GM10248 (cell line): ENCODE measurements around the gene EIF2A.
"Not testable (repeated sequence)": the region's sequence is repeated elsewhere in the genome, so short reads cannot be mapped to it uniquely, and the experiment has no call there.

ENCODE experiments used
- CTCF ChIA-PET: fragments of 300-600 bp; sonication (Branson Sonifier 250); formaldehyde crosslinking; extraction: SDS; loops from one replicate; lab custom pipeline; 2021; ENCODE audit warnings: antibody characterized with exemption; lab: Yijun Ruan, JAX
- POLR2A ChIA-PET: fragments of 350-650 bp; sonication (Branson Sonifier 250); formaldehyde crosslinking; extraction: SDS; loops from one replicate; lab custom pipeline; 2020; ENCODE audit warnings: antibody characterized with exemption; lab: Yijun Ruan, JAX
- DNase-seq: peaks from one replicate; pipeline ENCODE4 v3.0.0; 2012; ENCODE audit errors: extremely low spot score
- TF ChIP-seq, protein P1 (sequence below): IDR thresholded peaks from 2 replicates; pipeline ENCODE4 v1.5.1; 2012; ENCODE audit warnings: mild to moderate bottlenecking, low read depth; ENCODE audit errors: extremely low read depth, missing control alignments, control extremely low read depth

The EIF2A gene

DNA sequence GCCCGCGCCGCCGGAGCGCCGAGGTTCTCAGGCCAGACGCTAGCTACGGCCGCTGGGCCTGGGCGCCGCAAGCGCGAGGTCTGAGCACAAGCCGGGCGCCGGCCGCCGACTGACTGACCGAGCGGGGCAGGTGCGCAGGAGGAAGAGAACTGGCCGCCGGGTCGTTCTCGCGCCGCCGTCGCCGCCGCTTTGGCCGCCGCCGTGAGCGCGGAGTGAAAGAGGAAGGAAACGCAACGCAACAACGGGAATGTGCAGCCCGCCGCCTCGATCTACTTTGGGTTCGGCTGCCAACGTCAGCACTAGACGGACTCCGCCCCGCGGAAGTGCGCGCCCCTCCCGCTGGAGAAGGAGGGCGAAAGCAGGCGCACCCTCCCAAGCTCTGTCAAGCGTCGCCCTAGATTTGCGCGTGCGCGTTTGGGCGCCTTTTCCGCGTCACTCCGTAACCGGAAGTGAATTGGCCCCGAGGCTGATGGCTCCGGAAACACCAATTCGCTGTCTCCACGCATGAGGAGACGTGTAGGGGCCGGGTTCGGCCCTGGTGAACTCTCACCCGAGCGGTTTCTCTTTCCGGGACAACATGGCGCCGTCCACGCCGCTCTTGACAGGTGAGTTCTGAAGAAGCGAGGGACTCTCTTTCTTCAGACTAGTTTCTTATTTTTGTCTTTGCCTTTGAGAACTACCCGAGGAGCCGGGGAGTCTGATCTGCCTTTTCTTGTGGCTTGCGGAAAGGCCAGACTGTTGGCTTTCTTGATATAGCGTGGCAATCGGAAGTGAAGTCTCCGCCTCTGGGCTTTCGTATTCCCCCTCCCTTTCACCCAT lies at the start of gene EIF2A, which contains the start of gene SERP1:
Gene EIF2A, plus strand, starts transcription at position 562 of the 819 bp plus-strand sequence. Its CDS starts 16 bp downstream, at position 578.
Gene SERP1, minus strand, starts transcription at position 271 of the 819 bp plus-strand sequence. CDS start 361 bp downstream, outside the sequence.
- CTCF ChIA-PET, result interaction anchor here (1.0 to 1.5 kb wide), 2 partner anchors 11 to 213 kb away, joined by 3 read pairs; no protein-coding TSS in a partner anchor
- TF ChIP-seq, protein P1, sequence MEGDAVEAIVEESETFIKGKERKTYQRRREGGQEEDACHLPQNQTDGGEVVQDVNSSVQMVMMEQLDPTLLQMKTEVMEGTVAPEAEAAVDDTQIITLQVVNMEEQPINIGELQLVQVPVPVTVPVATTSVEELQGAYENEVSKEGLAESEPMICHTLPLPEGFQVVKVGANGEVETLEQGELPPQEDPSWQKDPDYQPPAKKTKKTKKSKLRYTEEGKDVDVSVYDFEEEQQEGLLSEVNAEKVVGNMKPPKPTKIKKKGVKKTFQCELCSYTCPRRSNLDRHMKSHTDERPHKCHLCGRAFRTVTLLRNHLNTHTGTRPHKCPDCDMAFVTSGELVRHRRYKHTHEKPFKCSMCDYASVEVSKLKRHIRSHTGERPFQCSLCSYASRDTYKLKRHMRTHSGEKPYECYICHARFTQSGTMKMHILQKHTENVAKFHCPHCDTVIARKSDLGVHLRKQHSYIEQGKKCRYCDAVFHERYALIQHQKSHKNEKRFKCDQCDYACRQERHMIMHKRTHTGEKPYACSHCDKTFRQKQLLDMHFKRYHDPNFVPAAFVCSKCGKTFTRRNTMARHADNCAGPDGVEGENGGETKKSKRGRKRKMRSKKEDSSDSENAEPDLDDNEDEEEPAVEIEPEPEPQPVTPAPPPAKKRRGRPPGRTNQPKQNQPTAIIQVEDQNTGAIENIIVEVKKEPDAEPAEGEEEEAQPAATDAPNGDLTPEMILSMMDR, result no peak
- DNase-seq, result peak; percentile 95
- POLR2A ChIA-PET, result interaction anchor here (1.6 kb wide), 1 partner anchor 217 kb away, joined by 8 read pairs; the partner anchor contains the start of gene SIAH2

DNA sequence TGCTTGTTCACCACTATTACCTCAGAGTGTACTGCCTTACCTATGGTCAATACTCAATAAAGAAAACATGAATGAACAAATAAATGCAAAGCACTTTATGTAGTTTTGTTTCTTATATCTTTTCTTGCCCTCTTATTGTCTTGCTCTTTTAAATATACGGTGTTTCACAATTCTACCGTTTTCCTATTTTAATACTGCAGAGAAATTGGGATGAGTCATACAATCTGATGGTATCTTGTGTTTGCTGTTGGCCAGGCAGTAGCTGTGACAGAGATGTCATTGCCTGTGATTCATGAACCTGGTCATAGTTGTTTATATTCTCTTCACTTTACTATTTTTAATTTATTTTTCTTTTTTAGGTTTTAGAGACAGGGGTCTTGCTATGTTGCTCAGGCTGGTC lies 48.6 kb upstream of the EIF2A start:
- ChIA-PET CTCF (interaction anchor here (1.5 to 6.3 kb wide), 2 partner anchors 33 to 273 kb away, joined by 3 to 50 read pairs; no protein-coding TSS in a partner anchor), POLR2A (no interaction called here)
- DNase-seq, result no peak
- TF ChIP-seq, protein P1, result no peak

DNA sequence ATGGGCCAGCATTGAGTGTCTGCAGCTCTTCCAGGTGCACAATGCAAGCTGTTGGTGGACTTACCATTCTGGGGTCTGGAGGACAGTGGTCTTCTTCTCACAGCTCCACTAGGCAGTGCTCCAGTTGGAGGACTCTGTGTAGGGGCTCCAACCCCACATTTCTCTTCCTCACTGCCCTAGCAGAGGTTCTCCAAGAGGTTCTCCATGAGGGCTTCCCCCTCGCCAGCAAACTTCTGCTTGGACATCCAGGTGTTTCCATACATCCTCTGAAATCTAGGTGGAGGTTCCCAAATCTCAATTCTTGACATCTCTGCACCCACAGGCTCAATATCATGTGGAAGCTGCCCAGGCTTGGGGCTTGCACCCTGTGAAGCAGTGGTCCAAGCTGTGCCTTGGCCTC lies 45.6 kb upstream of the EIF2A start:
- POLR2A ChIA-PET, DNase-seq: not testable (repeated sequence)
- CTCF ChIA-PET, result interaction anchor here (1.0 kb wide), 1 partner anchor 273 kb away, joined by 4 read pairs; no protein-coding TSS in a partner anchor

DNA sequence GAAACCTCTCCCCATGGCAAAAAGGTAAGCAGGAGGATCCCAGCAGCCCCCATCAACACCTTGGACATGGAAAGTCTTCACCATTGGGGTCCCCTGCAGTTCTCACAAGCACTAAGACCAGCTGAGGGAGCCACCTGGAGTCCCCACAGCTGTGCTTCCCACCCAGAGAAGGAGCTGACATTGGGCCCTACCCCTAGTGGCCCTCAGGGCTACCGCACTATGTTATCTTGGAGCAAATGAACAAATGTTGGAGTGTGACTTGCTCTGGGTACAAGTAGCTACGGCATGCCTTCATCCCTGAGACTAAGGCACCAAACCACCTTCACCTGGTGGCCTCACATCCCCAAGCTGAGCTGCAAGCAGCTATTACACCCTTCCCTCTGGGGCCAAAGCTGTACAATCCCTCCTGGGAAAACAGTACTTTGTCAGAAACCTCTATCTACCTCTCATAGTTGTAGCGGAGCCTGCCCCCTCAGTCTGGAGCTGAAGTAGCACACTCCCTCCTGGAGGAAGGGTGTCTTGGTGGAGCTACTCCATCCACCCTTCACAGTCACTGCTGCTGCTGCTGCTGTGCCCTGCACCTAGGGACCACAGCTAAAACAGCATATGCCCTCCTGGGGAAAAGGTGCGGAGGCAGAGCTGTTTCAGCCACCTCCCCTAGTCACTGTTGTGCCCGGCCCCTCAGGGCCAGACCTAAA lies 43.0 kb upstream of the EIF2A start:
- POLR2A ChIA-PET, result no interaction called here
- TF ChIP-seq, protein P1, result no peak
- CTCF ChIA-PET, result interaction anchor here (0.7 to 2.5 kb wide), 5 partner anchors 8 to 217 kb away, joined by 3 to 22 read pairs (median 3); no protein-coding TSS in a partner anchor
- no peak for DNase-seq

DNA sequence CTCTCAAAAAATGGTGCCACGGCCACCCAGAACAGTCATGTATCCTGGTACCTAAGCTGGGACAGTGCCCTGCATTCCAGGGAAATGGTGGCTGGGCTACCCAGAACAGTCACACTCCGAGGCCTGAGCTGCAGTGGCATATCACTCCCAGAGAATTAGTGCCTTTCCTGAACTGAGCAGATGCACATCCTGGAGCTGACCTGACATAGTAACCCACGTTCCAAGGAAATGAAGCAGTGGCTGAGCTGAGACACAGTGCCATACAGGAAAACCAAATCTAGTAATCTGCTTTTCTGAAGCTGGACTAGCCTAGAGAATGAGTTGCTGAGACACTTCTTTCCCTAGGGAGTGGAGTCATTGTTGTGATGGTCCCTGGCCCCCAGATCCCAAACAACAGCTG lies 42.1 kb upstream of the EIF2A start:
- TF ChIP-seq, protein P1, result no peak
- ChIA-PET CTCF (interaction anchor here (0.9 to 2.5 kb wide), 4 partner anchors 9 to 277 kb away, joined by 3 to 22 read pairs (median 6); no protein-coding TSS in a partner anchor), POLR2A (no interaction called here)
- no peak for DNase-seq

DNA sequence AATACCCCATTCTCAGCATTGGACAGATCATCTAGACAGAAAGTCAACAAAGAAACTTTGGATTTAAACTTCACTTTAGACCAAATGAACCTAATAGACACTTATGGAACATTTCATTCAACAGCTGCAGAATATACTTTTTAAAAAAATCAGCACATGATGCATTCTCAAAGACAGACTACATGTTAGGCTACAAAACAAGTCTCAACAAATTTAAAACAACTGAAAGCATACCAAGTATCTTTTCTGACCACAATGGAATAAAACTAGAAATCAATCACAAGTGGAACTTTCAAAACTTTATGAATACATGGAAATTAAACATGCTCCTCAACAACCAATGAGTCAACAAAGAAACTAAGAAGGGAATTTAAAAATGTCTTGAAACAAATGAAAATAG lies 38.2 kb upstream of the EIF2A start:
- no peak for DNase-seq
- ChIA-PET CTCF (no interaction called here), POLR2A (no interaction called here)
- TF ChIP-seq, protein P1, result no peak

DNA sequence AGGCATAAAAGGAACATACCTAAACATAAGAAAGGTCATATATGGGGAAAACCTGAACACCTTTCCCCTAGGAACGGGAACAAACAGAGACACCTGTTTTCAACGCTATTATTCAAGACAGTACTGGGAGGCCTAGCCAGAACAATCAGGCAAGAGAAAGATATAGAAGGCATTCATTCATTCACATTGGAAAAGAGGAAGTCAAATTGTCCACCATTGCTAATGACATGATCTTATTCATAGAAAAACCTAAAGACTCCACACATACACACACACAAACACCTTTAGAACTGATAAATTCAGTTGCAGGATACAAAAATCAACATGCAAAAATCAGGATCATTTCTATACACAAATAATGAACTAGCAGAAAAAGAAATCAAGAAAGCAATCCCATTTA lies 36.8 kb upstream of the EIF2A start:
- ChIA-PET POLR2A (no interaction called here), CTCF (interaction anchor here (1.9 kb wide), 1 partner anchor 14 kb away, joined by 7 read pairs; no protein-coding TSS in a partner anchor)
- no peak for DNase-seq
- TF ChIP-seq, protein P1, result no peak
